Natural killer cell (primary cell): ENCODE results near the gene CDKAL1. TPM values are rescaled to one million over a fixed set of nuclear protein-coding genes. Genes with fewer than 3 reads are reported as not detected.

Source experiments
- ATAC-seq, 3 donors: fragments of 150-1000 bp in 2 of 3; fragments of 200-7000 bp in 1 of 3; cut with Tn5 transposase; 1 replicate in 1 of 3; 2 replicates in 2 of 3; pipeline ENCODE4 v1.10.0; 2021; ENCODE audit warnings: mild to moderate bottlenecking in 2 of 3, moderate library complexity in 2 of 3
- DNase-seq, 2 donors: peaks; one replicate each; pipeline versions ENCODE4 v3.0.0 to v3.0.0-alpha.2; 2013 to 2021; ENCODE audit warnings: mixed read lengths in 1 of 2
- H3K27ac ChIP-seq: one replicate; pipeline ENCODE4 v1.5.1; 2013; ENCODE audit warnings: mild to moderate bottlenecking, low read length
- H3K27me3 ChIP-seq: one replicate; pipeline ENCODE4 v1.6.1; 2013; ENCODE audit warnings: low read length; ENCODE audit not compliant: control insufficient read depth, insufficient read depth
- H3K36me3 ChIP-seq: one replicate; pipeline ENCODE4 v1.6.1; 2013; ENCODE audit warnings: low read length; ENCODE audit not compliant: control insufficient read depth, insufficient read depth
- H3K4me1 ChIP-seq: one replicate; pipeline ENCODE4 v1.6.1; 2013; ENCODE audit warnings: low read length; ENCODE audit not compliant: control insufficient read depth, insufficient read depth
- H3K4me3 ChIP-seq: one replicate; pipeline ENCODE4 v1.5.1; 2013; ENCODE audit warnings: low read length
- H3K9me3 ChIP-seq: one replicate; pipeline ENCODE4 v1.6.1; 2013; ENCODE audit warnings: low read length; ENCODE audit not compliant: control insufficient read depth, insufficient read depth
- H3K27ac Mint-ChIP-seq, 2 donors: one replicate each; pipeline ENCODE4 v1.8.0; 2022; ENCODE audit warnings: mild to moderate bottlenecking in 2 of 2, mixed read lengths in 2 of 2, moderate library complexity in 1 of 2
- H3K27me3 Mint-ChIP-seq, 2 donors: one replicate each; pipeline ENCODE4 v1.8.0; 2022; ENCODE audit warnings: low read depth in 2 of 2, mixed read lengths in 2 of 2
- H3K36me3 Mint-ChIP-seq: one replicate; pipeline ENCODE4 v1.8.0; 2022; ENCODE audit warnings: mixed read lengths
- H3K4me1 Mint-ChIP-seq, 2 donors: one replicate each; pipeline ENCODE4 v1.8.0; 2022; ENCODE audit warnings: mixed read lengths in 2 of 2
- H3K4me3 Mint-ChIP-seq: one replicate; pipeline ENCODE4 v1.8.0; 2022; ENCODE audit warnings: mild to moderate bottlenecking, moderate library complexity, mixed read lengths
- H3K9me3 Mint-ChIP-seq, 2 donors: one replicate each; pipeline ENCODE4 v1.8.0; 2022; ENCODE audit warnings: mixed read lengths in 2 of 2
- CTCF ChIP-seq: fragments of 200-600 bp; IDR thresholded peaks from one replicate; pipeline ENCODE4 v1.8.0; 2022; ENCODE audit warnings: antibody characterized with exemption
- WGBS: methylation state at CpG from one replicate; pipeline ENCODE4 v1.1.7; 2013; ENCODE audit warnings: missing lambda C conversion rate; ENCODE audit not compliant: insufficient coverage; 5-methylcytosine and 5-hydroxymethylcytosine counted together
- intact Hi-C: fragments of 100-400 bp; cut with micrococcal nuclease; formaldehyde crosslinking; loops from one replicate; pipeline ENCODE4 v1.14.2; 2022
- total RNA-seq, 4 donors: library from RNA; stranded (reverse); fragments of 120-200 nt in 1 of 4; gene quantifications; one replicate each; pipeline versions ENCODE4 v1.2.3 to v1.2.4, GENCODE V29; 2013 to 2022

CDKAL1 gene
- total RNA-seq, 3 donors from 2014 or later (not counting 1 experiment from before 2014, with no cell fraction given): 26.0 to 32.8 (median 28.9) TPM

- H3K4me3 ChIP-seq: no peak overlapping the region
- Mint-ChIP-seq H3K9me3 (no peaks in the 10 kb centered on the region), H3K27me3 (no peaks in the 10 kb centered on the region), H3K4me3 (no peak overlapping the region), H3K27ac (no peak overlapping the region), H3K4me1 (no peaks in the 10 kb centered on the region), H3K36me3 (no peaks in the 10 kb centered on the region)
- 100% methylated on average over 4 of the region's 5 CpGs for WGBS
- no peak overlapping the region for H3K27ac ChIP-seq
- ATAC-seq: no peak
- H3K36me3 ChIP-seq: peaks cover 2% of the 10 kb centered on the region
- H3K9me3 ChIP-seq: no peaks in the 10 kb centered on the region
- H3K27me3 ChIP-seq: no peaks in the 10 kb centered on the region
- intact Hi-C loops: no loop called here
- DNase-seq: no peak
- TF ChIP-seq CTCF: no peak
- H3K4me1 ChIP-seq: no peaks in the 10 kb centered on the region
Observed at GRCh38 chr6:21220271-21220987, 686.2 kb downstream of the CDKAL1 start.

GRCh38 chr6:21222656-21223055 is 688.4 kb downstream of the CDKAL1 start:
- DNase-seq (no peak), ATAC-seq (no peak)
- Mint-ChIP-seq H3K36me3 (no peaks in the 10 kb centered on the region), H3K9me3 (no peaks in the 10 kb centered on the region), H3K27me3 (no peaks in the 10 kb centered on the region), H3K4me1 (no peaks in the 10 kb centered on the region), H3K4me3 (no peak overlapping the region), H3K27ac (no peak overlapping the region)
- Histone ChIP-seq H3K4me1 (no peaks in the 10 kb centered on the region), H3K36me3 (peaks cover 2% of the 10 kb centered on the region), H3K27ac (no peak overlapping the region), H3K27me3 (no peaks in the 10 kb centered on the region), H3K4me3 (no peak overlapping the region), H3K9me3 (no peaks in the 10 kb centered on the region)
- 98% methylated on average over 7 of the region's 7 CpGs for WGBS
- intact Hi-C loops: no loop called here
- TF ChIP-seq CTCF: no peak

- TF ChIP-seq CTCF: no peak
- Mint-ChIP-seq H3K9me3 (no peaks in the 10 kb centered on the region), H3K27ac (no peak overlapping the region), H3K27me3 (no peaks in the 10 kb centered on the region), H3K36me3 (no peaks in the 10 kb centered on the region), H3K4me1 (peaks cover 0 to 6% of the 10 kb centered on the region in 2 donors), H3K4me3 (no peak overlapping the region)
- Histone ChIP-seq H3K4me3 (no peak overlapping the region), H3K36me3 (peaks cover 2% of the 10 kb centered on the region), H3K27me3 (no peaks in the 10 kb centered on the region), H3K4me1 (no peaks in the 10 kb centered on the region), H3K9me3 (no peaks in the 10 kb centered on the region), H3K27ac (no peak overlapping the region)
- DNase-seq: no peak
- ATAC-seq: no peak
- WGBS: 98% methylated on average over 5 of the region's 5 CpGs
- intact Hi-C loops: no loop called here
Observed at GRCh38 chr6:21225912-21226311, 691.7 kb downstream of the CDKAL1 start.

- H3K9me3 Mint-ChIP-seq: no peaks in the 10 kb centered on the region
- H3K27ac Mint-ChIP-seq: no peak overlapping the region
- H3K36me3 Mint-ChIP-seq: peaks cover under 1% of the 10 kb centered on the region
- Histone ChIP-seq H3K27ac (no peak overlapping the region), H3K27me3 (no peaks in the 10 kb centered on the region), H3K4me3 (no peak overlapping the region), H3K36me3 (peaks cover 5% of the 10 kb centered on the region), H3K9me3 (no peaks in the 10 kb centered on the region), H3K4me1 (no peaks in the 10 kb centered on the region)
- no peak overlapping the region for H3K4me3 Mint-ChIP-seq
- no peak for DNase-seq
- WGBS: 95% methylated on average over 5 of the region's 6 CpGs
- intact Hi-C loops: no loop called here
- H3K4me1 Mint-ChIP-seq: peaks cover 0 to 6% of the 10 kb centered on the region in 2 donors
- ATAC-seq: no peak
- TF ChIP-seq CTCF: no peak
- H3K27me3 Mint-ChIP-seq: no peaks in the 10 kb centered on the region
Observed at GRCh38 chr6:21227486-21227885, 693.2 kb downstream of the CDKAL1 start.
